PC-3 (cell line): Measurements from ENCODE around the gene TMEM219. TPM values are rescaled to one million over a fixed set of nuclear protein-coding genes. Genes with fewer than 3 reads are reported as not detected.

ENCODE experiments used
- ATAC-seq: fragments of 200-7000 bp; cut with Tn5 transposase; 2 replicates; pipeline ENCODE4 v1.9.1; 2020; ENCODE audit warnings: mild to moderate bottlenecking, moderate library complexity
- BruUV-seq: library from RNA; stranded (reverse); fragments of 400-500 nt; replicated peaks from 2 replicates; lab custom pipeline; 2021; lab: Mats Ljungman, UMichigan
- CTCF ChIA-PET: fragments of 300-600 bp; sonication (Branson Sonifier 250); formaldehyde crosslinking; loops from one replicate; lab custom pipeline; 2022; ENCODE audit warnings: antibody characterized with exemption; lab: Charles Lee
- POLR2A ChIA-PET: fragments of 300-600 bp; sonication (Branson Sonifier 250); formaldehyde crosslinking; loops from one replicate; lab custom pipeline; 2022; ENCODE audit warnings: antibody characterized with exemption; ENCODE audit not compliant: unreplicated experiment; lab: Charles Lee
- DNase-seq: peaks from one replicate; pipeline ENCODE4 v3.0.0-alpha.2; 2015
- H2AFZ ChIP-seq: fragments of 300-600 bp; sonication (generic); 2 replicates; pipeline ENCODE4 v1.6.0; 2016; ENCODE audit warnings: antibody characterized with exemption, low read length
- H3F3A ChIP-seq: fragments of 300-600 bp; sonication (generic); one replicate; pipeline ENCODE4 v1.6.0; 2017; ENCODE audit warnings: antibody characterized with exemption, low read length, control low read depth, mild to moderate bottlenecking; ENCODE audit not compliant: unreplicated experiment
- H3K27ac ChIP-seq: fragments of 300-600 bp; sonication (generic); 2 replicates; pipeline ENCODE4 v1.5.1; 2016; ENCODE audit warnings: mild to moderate bottlenecking, low read length
- H3K27me3 ChIP-seq: fragments of 300-600 bp; sonication (generic); 2 replicates; pipeline ENCODE4 v1.6.1; 2016; ENCODE audit warnings: low read length, mixed read lengths
- H3K36me3 ChIP-seq: fragments of 300-600 bp; sonication (generic); 2 replicates; pipeline ENCODE4 v1.6.1; 2016; ENCODE audit warnings: low read depth, mixed run types, low read length, mixed read lengths
- H3K4me1 ChIP-seq: fragments of 300-600 bp; sonication (generic); 2 replicates; pipeline ENCODE4 v1.5.1; 2016; ENCODE audit warnings: low read length; ENCODE audit not compliant: insufficient read depth
- H3K4me2 ChIP-seq: fragments of 300-600 bp; sonication (generic); 2 replicates; pipeline ENCODE4 v1.6.0; 2016; ENCODE audit warnings: low read length
- H3K4me3 ChIP-seq: fragments of 300-600 bp; sonication (generic); 2 replicates; pipeline ENCODE4 v1.5.1; 2016; ENCODE audit warnings: mild to moderate bottlenecking, low read length, mixed read lengths
- H3K79me2 ChIP-seq: fragments of 300-600 bp; sonication (generic); 2 replicates; pipeline ENCODE4 v1.6.1; 2017; ENCODE audit warnings: low read length, mixed read lengths
- H3K9ac ChIP-seq: fragments of 300-600 bp; sonication (generic); 2 replicates; pipeline ENCODE4 v1.6.0; 2016; ENCODE audit warnings: mild to moderate bottlenecking, low read length
- H3K9me2 ChIP-seq: fragments of 300-600 bp; sonication (generic); replicated peaks from 2 replicates; pipeline ENCODE4 v1.6.1; 2016; ENCODE audit warnings: mixed run types, low read length, mixed read lengths
- H3K9me3 ChIP-seq: fragments of 300-600 bp; sonication (generic); 2 replicates; pipeline ENCODE4 v1.6.1; 2016; ENCODE audit warnings: low read length, mixed read lengths
- H4K20me1 ChIP-seq: fragments of 300-600 bp; sonication (generic); 2 replicates; pipeline ENCODE4 v1.6.1; 2016; ENCODE audit warnings: low read length, mixed read lengths
- EZH2 ChIP-seq: fragments of 300-600 bp; sonication (generic); IDR thresholded peaks from one replicate; pipeline ENCODE4 v1.6.1; 2017; ENCODE audit warnings: antibody characterized with exemption, mild to moderate bottlenecking, low read length; ENCODE audit not compliant: unreplicated experiment
- EZH2phosphoT487 ChIP-seq: fragments of 300-600 bp; sonication (generic); IDR thresholded peaks from 2 replicates; pipeline ENCODE4 v1.6.1; 2018; ENCODE audit warnings: mild to moderate bottlenecking, antibody characterized with exemption, low read length, borderline replicate concordance
- intact Hi-C: fragments of 100-400 bp; cut with micrococcal nuclease; formaldehyde crosslinking; loops from 2 replicates; pipeline ENCODE4 v1.9.0; 2023
- total RNA-seq: library from RNA; depleted of rRNA; stranded (reverse); fragments of >200 nt; gene quantifications from 2 replicates; pipeline ENCODE4 v1.2.3, GENCODE V29; 2014
- TF ChIP-seq, protein P1 (sequence below): fragments of 300-600 bp; sonication (generic); conservative IDR thresholded peaks from 2 replicates; pipeline ENCODE4 v1.5.1; 2017; ENCODE audit warnings: antibody characterized with exemption, low read depth, mild to moderate bottlenecking, low read length

The TMEM219 gene
- total RNA-seq, 1 experiment from 2014 or later: 60.9 TPM

DNA sequence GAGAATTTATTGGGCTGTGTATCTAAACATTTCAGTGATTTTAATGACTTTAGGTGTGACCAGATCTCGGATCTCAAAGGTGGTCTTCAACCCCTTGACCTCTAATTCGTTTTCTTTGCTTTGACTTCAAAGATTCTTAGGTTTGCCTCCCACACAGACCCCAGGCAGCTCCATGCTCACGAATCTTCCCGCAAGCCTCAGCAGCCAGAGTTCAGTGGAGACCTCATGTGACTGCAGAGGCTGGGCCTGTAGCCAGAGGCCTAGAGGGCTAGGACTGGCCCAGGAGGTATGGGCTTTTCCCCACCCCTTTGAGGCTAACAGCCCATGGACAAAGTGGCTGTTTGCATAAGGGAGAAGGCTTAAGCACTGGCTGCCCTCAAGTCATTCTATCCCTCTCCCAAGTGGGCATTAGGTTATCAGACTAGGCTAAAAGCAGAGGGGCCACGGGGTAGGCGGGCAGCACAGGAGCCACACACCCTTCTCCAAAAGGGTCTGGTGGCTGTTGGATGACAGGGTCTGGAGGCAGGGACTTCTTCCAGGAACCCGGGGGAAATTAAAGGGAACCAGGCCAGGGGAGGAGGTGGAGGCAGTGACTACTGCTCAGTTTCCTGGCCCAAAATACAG, 30.6 kb downstream of the TMEM219 start:
- no peak for DNase-seq
- no peak for ATAC-seq
- no peaks in the 10 kb centered on the region for H3K9me3 ChIP-seq
- ChIA-PET POLR2A (no interaction called here), CTCF (no interaction called here)
- no TSS peak for BruUV-seq
- no peak for TF ChIP-seq EZH2phosphoT487
- no peak for TF ChIP-seq EZH2
- TF ChIP-seq, protein P1, sequence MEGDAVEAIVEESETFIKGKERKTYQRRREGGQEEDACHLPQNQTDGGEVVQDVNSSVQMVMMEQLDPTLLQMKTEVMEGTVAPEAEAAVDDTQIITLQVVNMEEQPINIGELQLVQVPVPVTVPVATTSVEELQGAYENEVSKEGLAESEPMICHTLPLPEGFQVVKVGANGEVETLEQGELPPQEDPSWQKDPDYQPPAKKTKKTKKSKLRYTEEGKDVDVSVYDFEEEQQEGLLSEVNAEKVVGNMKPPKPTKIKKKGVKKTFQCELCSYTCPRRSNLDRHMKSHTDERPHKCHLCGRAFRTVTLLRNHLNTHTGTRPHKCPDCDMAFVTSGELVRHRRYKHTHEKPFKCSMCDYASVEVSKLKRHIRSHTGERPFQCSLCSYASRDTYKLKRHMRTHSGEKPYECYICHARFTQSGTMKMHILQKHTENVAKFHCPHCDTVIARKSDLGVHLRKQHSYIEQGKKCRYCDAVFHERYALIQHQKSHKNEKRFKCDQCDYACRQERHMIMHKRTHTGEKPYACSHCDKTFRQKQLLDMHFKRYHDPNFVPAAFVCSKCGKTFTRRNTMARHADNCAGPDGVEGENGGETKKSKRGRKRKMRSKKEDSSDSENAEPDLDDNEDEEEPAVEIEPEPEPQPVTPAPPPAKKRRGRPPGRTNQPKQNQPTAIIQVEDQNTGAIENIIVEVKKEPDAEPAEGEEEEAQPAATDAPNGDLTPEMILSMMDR: no peak
- H2AFZ ChIP-seq: no peak overlapping the region
- H3K9me2 ChIP-seq: no peaks in the 10 kb centered on the region
- H3K9ac ChIP-seq: no peak overlapping the region
- H3F3A ChIP-seq: no peaks in the 10 kb centered on the region
- no peak overlapping the region for H3K4me2 ChIP-seq
- no peak overlapping the region for H3K4me3 ChIP-seq
- H3K36me3 ChIP-seq: peaks cover 8% of the 10 kb centered on the region; the same call in 1 of the 2 replicates
- no peak overlapping the region for H3K27ac ChIP-seq
- intact Hi-C loops: no loop called here
- H3K27me3 ChIP-seq: no peaks in the 10 kb centered on the region
- H3K79me2 ChIP-seq: peaks cover 12% of the 10 kb centered on the region
- H3K4me1 ChIP-seq: peaks cover 24% of the 10 kb centered on the region
- no peaks in the 10 kb centered on the region for H4K20me1 ChIP-seq

GRCh38 chr16:29993191-29993902, 31.5 kb downstream of the TMEM219 start:
- POLR2A ChIA-PET: interaction anchor here (0.6 kb wide), 1 partner anchor 51 kb away, joined by 3 read pairs; no protein-coding TSS in a partner anchor
- no peak for ATAC-seq
- no peak overlapping the region for H3K9ac ChIP-seq
- TF ChIP-seq EZH2 (no peak), EZH2phosphoT487 (no peak)
- TF ChIP-seq, protein P1: no peak
- no peak for DNase-seq
- H3K27me3 ChIP-seq: no peaks in the 10 kb centered on the region
- no peak overlapping the region for H3K4me3 ChIP-seq
- no TSS peak for BruUV-seq
- intact Hi-C loops: no loop called here
- no peak overlapping the region for H2AFZ ChIP-seq
- peaks cover 8% of the 10 kb centered on the region; the same call in 1 of the 2 replicates for H3K36me3 ChIP-seq
- no peaks in the 10 kb centered on the region for H3F3A ChIP-seq
- H3K9me2 ChIP-seq: no peaks in the 10 kb centered on the region
- peaks cover 12% of the 10 kb centered on the region for H3K79me2 ChIP-seq
- H3K27ac ChIP-seq: no peak overlapping the region
- no peaks in the 10 kb centered on the region for H3K9me3 ChIP-seq
- H4K20me1 ChIP-seq: no peaks in the 10 kb centered on the region
- CTCF ChIA-PET: no interaction called here
- H3K4me2 ChIP-seq: no peak overlapping the region
- H3K4me1 ChIP-seq: peaks cover 24% of the 10 kb centered on the region
